A549 treated with AZD2906 at 1 μM for 4 hours (cell line): ENCODE measurements around the gene PPIH. TPM values are rescaled to one million over a fixed set of nuclear protein-coding genes. Genes with fewer than 3 reads are reported as not detected.

ENCODE experiments used
- total RNA-seq: library from RNA; stranded (reverse); fragments of 200-300 nt; extraction: Qiagen RNA extraction; gene quantifications from 5 replicates; pipeline ENCODE4 v1.2.3, GENCODE V29; 2022

PPIH gene
- 56.2 to 70.6 TPM (median 61.6 TPM) in 5 replicates for total RNA-seq

GRCh38 chr1:42657981-42658876 is at the start of gene PPIH:
Gene PPIH, plus strand, starts transcription at chr1:42658423. Its CDS starts 24 bp downstream, at chr1:42658447.

GRCh38 chr1:42681741-42682483 is 23.7 kb downstream of the PPIH start, which contains the start of gene YBX1:
Gene YBX1, plus strand, starts transcription at chr1:42682418. Its CDS starts 148 bp downstream, at chr1:42682566.

Other genes with a start within 250 kb of the PPIH start
- gene ZMYND12, start 202.4 kb upstream of the PPIH start, total RNA-seq: 0.14 to 0.63 TPM (median 0.34 TPM) in 5 replicates
- gene PPCS, start 201.9 kb upstream of the PPIH start, total RNA-seq: 35.1 to 42.7 TPM (median 36.2 TPM) in 5 replicates
- 0.32 to 0.88 TPM (median 0.62 TPM) in 5 replicates for gene CCDC30, start 195.1 kb upstream of the PPIH start, total RNA-seq
- gene YBX1, start 24.0 kb downstream of the PPIH start, total RNA-seq: 725 to 772 TPM (median 737 TPM) in 5 replicates
- not detected in 5 replicates for gene CLDN19, start 81.8 kb downstream of the PPIH start, total RNA-seq
- gene P3H1, start 108.6 kb downstream of the PPIH start, total RNA-seq: 26.4 to 32.6 TPM (median 31.3 TPM) in 5 replicates
- 2.6 to 4.5 TPM (median 3.1 TPM) in 5 replicates for gene C1orf50, start 108.8 kb downstream of the PPIH start, total RNA-seq
- 0.05 to 0.22 TPM (median 0.10 TPM) in 5 replicates for gene TMEM269, start 126.6 kb downstream of the PPIH start, total RNA-seq
- gene ERMAP, start 158.7 kb downstream of the PPIH start, total RNA-seq: 3.1 to 4.6 TPM (median 3.8 TPM) in 5 replicates
- 11.6 to 14.8 TPM (median 14.6 TPM) in 5 replicates for gene SVBP, start 159.0 kb downstream of the PPIH start, total RNA-seq
- gene ZNF691, start 188.2 kb downstream of the PPIH start, total RNA-seq: 5.6 to 7.3 TPM (median 7.0 TPM) in 5 replicates